Measurements from ENCODE around the gene ST6GALNAC1.

ST6GALNAC1 gene

GRCh38 chr17:76633628-76634328 lies 9.8 kb downstream of the ST6GALNAC1 start:
- no peak for FAIRE-seq

GRCh38 chr17:76631821-76632565 lies 11.6 kb downstream of the ST6GALNAC1 start:
- DNase-seq (ENCODE audit: insufficient read length, low spot score) (no peak), FAIRE-seq (no peak)
- TF ChIP-seq CTCF (IDR thresholded peaks at IDR 0.05; ENCODE audit: insufficient read depth, missing control alignments), result no peak

More at GRCh38 chr17:76633628-76634328, 9.8 kb downstream of the ST6GALNAC1 start:
- TF ChIP-seq CTCF (IDR thresholded peaks at IDR 0.05; ENCODE audit: insufficient read depth, missing control alignments), result no peak
- DNase-seq (ENCODE audit: insufficient read length, low spot score), result no peak

GRCh38 chr17:76630151-76630550 lies 13.4 kb downstream of the ST6GALNAC1 start:
- DNase-seq (ENCODE audit: insufficient read length, low spot score) (no peak), FAIRE-seq (no peak)
- TF ChIP-seq CTCF (IDR thresholded peaks at IDR 0.05; ENCODE audit: insufficient read depth, missing control alignments), result no peak

GRCh38 chr17:76627510-76627909 lies 16.0 kb downstream of the ST6GALNAC1 start:
- TF ChIP-seq CTCF (IDR thresholded peaks at IDR 0.05; ENCODE audit: insufficient read depth, missing control alignments), result no peak
- FAIRE-seq, result no peak

GRCh38 chr17:76626442-76626841 lies 17.1 kb downstream of the ST6GALNAC1 start:
- DNase-seq (ENCODE audit: insufficient read length, low spot score) (no peak), FAIRE-seq (no peak)
- no peak for TF ChIP-seq CTCF (IDR thresholded peaks at IDR 0.05; ENCODE audit: insufficient read depth, missing control alignments)

More at GRCh38 chr17:76627510-76627909, 16.0 kb downstream of the ST6GALNAC1 start:
- no peak for DNase-seq (ENCODE audit: insufficient read length, low spot score)

GRCh38 chr17:76625496-76625895 lies 18.1 kb downstream of the ST6GALNAC1 start:
- no peak for TF ChIP-seq CTCF (IDR thresholded peaks at IDR 0.05; ENCODE audit: insufficient read depth, missing control alignments)
- DNase-seq (ENCODE audit: insufficient read length, low spot score) (no peak), FAIRE-seq (no peak)

Data from D721Med (cell line).